Neuron (in vitro differentiated cells): ENCODE results near the gene PPFIA2.

Experiments
- H2AFZ ChIP-seq: one replicate; pipeline ENCODE4 v1.6.1; 2013; ENCODE audit warnings: low read depth, mild to moderate bottlenecking, inconsistent platforms, low read length, moderate library complexity
- H3K27me3 ChIP-seq: one replicate; pipeline ENCODE4 v1.6.1; 2013; ENCODE audit warnings: low read length; ENCODE audit not compliant: insufficient read depth
- H3K36me3 ChIP-seq: one replicate; pipeline ENCODE4 v1.6.1; 2013; ENCODE audit warnings: low read length; ENCODE audit not compliant: insufficient read depth
- H3K4me1 ChIP-seq: one replicate; pipeline ENCODE4 v1.6.1; 2013; ENCODE audit warnings: low read length; ENCODE audit not compliant: insufficient read depth
- H3K4me3 ChIP-seq: 2 replicates; pipeline ENCODE4 v1.5.1; 2013; ENCODE audit warnings: mild to moderate bottlenecking, low read length, moderate library complexity
- H3K9me3 ChIP-seq: one replicate; pipeline ENCODE4 v1.6.1; 2013; ENCODE audit warnings: low read length

The PPFIA2 gene

DNA sequence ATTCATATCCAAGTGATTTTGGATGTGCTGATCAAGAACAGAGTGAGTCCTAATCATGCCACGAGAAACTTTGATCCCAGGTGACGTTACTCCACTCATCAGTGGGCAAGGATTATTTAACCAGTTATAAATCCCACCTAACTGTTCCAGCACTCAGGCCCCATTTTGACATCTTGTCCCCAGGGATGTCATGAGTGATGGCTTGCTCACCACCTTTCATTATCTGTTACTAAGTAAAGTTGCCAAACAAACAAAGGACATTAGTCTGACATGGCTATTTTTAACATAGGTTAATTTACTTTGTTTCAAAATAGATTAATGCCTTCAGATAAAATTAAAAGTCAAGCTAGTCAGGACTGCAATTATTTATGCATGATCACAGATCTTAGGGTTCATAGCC, 425.3 kb downstream of the PPFIA2 start:
- H3K36me3 ChIP-seq = no peaks in the 10 kb centered on the region
- peaks cover under 1% of the 10 kb centered on the region for H3K4me1 ChIP-seq

GRCh38 chr12:81332054-81332453, 427.1 kb downstream of the PPFIA2 start:
- no peaks in the 10 kb centered on the region for H3K4me1 ChIP-seq
- no peak overlapping the region for H3K4me3 ChIP-seq
- no peaks in the 10 kb centered on the region for H3K36me3 ChIP-seq
- H3K27me3 ChIP-seq = no peaks in the 10 kb centered on the region
- no peaks in the 10 kb centered on the region for H3K9me3 ChIP-seq
- H2AFZ ChIP-seq = no peak overlapping the region

More for the DNA sequence above, 425.3 kb downstream of the PPFIA2 start:
- no peak overlapping the region for H3K4me3 ChIP-seq
- no peaks in the 10 kb centered on the region for H3K9me3 ChIP-seq
- no peaks in the 10 kb centered on the region for H3K27me3 ChIP-seq
- no peak overlapping the region for H2AFZ ChIP-seq

- no peaks in the 10 kb centered on the region for H3K36me3 ChIP-seq
- H3K27me3 ChIP-seq = no peaks in the 10 kb centered on the region
- no peaks in the 10 kb centered on the region for H3K9me3 ChIP-seq
- H2AFZ ChIP-seq = no peak overlapping the region
- H3K4me1 ChIP-seq = no peaks in the 10 kb centered on the region
- H3K4me3 ChIP-seq = no peak overlapping the region
Observed at GRCh38 chr12:81330480-81330879, 428.7 kb downstream of the PPFIA2 start.

- no peak overlapping the region for H2AFZ ChIP-seq
- no peaks in the 10 kb centered on the region for H3K36me3 ChIP-seq
- H3K9me3 ChIP-seq = no peaks in the 10 kb centered on the region
- no peak overlapping the region for H3K4me3 ChIP-seq
- H3K4me1 ChIP-seq = no peaks in the 10 kb centered on the region
- H3K27me3 ChIP-seq = no peaks in the 10 kb centered on the region
Observed at GRCh38 chr12:81329085-81329484, 430.1 kb downstream of the PPFIA2 start.

DNA sequence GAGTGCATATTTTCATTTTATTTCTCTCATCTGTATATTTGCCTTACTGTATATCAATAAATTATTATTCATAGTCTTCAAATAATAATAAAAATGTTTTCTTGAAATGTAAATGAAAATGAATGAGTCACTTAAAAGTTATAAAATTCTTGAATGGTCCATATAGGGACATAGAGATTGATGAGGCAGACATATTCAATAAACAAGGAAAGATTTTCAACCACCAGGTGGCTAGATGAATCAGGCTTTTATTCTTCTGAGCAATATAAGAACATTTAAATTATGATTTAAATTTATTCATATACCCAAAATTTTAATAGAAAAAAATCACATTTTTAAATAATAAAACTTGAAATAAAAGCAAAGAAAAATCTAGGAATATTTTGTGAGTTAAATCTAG, 431.7 kb downstream of the PPFIA2 start:
- Histone ChIP-seq H3K36me3 (no peaks in the 10 kb centered on the region), H3K4me3 (no peak overlapping the region), H3K27me3 (no peaks in the 10 kb centered on the region), H2AFZ (no peak overlapping the region), H3K4me1 (no peaks in the 10 kb centered on the region), H3K9me3 (no peaks in the 10 kb centered on the region)

GRCh38 chr12:81325086-81325485, 434.1 kb downstream of the PPFIA2 start:
- no peak overlapping the region for H2AFZ ChIP-seq
- H3K9me3 ChIP-seq = no peaks in the 10 kb centered on the region
- no peaks in the 10 kb centered on the region for H3K36me3 ChIP-seq
- no peak overlapping the region for H3K4me3 ChIP-seq
- H3K4me1 ChIP-seq = no peaks in the 10 kb centered on the region
- H3K27me3 ChIP-seq = no peaks in the 10 kb centered on the region

GRCh38 chr12:81314903-81315531, 444.1 kb downstream of the PPFIA2 start:
- Histone ChIP-seq H2AFZ (no peak overlapping the region), H3K4me1 (no peaks in the 10 kb centered on the region), H3K9me3 (no peaks in the 10 kb centered on the region), H3K27me3 (no peaks in the 10 kb centered on the region), H3K36me3 (no peaks in the 10 kb centered on the region), H3K4me3 (no peak overlapping the region)

DNA sequence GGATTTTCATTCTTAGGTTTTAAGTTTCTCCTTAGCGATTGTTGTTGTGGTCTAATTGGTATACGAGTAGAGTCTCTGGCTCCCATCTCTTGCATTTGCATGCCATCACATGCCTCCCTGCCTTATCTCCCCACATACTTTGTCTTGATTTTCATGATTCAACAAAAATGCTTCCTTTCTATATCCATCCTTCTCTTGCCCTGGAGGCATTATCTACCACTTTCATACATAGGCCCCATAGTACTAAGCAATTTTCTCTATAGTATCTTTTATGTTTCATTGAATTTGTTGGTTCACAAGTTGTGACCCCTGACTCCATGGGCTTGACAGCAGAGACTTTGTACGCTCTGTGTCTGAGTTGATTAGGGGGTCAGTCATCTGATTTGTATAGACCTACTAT, 455.2 kb downstream of the PPFIA2 start:
- Histone ChIP-seq H3K27me3 (no peaks in the 10 kb centered on the region), H3K9me3 (no peaks in the 10 kb centered on the region), H3K36me3 (no peaks in the 10 kb centered on the region), H3K4me1 (peaks cover 11% of the 10 kb centered on the region), H2AFZ (no peak overlapping the region), H3K4me3 (no peak overlapping the region)

DNA sequence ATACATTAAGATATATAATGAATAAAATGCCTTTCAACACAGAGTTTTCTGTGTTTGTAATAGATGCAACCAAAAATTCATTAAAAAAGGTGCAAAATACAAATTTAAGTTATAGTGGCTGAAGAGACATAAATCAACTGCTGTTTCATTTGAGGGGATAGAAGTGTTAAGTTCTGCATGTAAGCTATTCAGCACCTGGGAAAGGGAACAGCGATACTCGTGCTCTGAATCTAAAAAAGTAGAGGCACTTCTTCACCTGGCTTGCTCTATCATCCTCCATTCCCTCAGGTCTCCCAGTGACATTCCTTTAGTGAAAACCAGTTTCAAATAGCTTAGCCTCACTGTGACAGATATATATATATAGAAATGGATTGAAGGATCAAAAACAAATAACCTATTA, 458.7 kb downstream of the PPFIA2 start:
- Histone ChIP-seq H3K4me1 (peaks cover 17% of the 10 kb centered on the region), H3K36me3 (no peaks in the 10 kb centered on the region), H3K4me3 (no peak overlapping the region), H2AFZ (no peak overlapping the region), H3K9me3 (no peaks in the 10 kb centered on the region), H3K27me3 (no peaks in the 10 kb centered on the region)

GRCh38 chr12:81297601-81298000, 461.5 kb downstream of the PPFIA2 start:
- Histone ChIP-seq H3K27me3 (no peaks in the 10 kb centered on the region), H3K9me3 (no peaks in the 10 kb centered on the region), H3K4me1 (peaks cover 6% of the 10 kb centered on the region), H2AFZ (no peak overlapping the region), H3K4me3 (no peak overlapping the region), H3K36me3 (no peaks in the 10 kb centered on the region)

GRCh38 chr12:81296556-81297305, 462.4 kb downstream of the PPFIA2 start:
- Histone ChIP-seq H3K27me3 (no peaks in the 10 kb centered on the region), H3K36me3 (no peaks in the 10 kb centered on the region), H3K4me3 (no peak overlapping the region)

GRCh38 chr12:81295251-81295650, 463.9 kb downstream of the PPFIA2 start:
- Histone ChIP-seq H2AFZ (no peak overlapping the region), H3K27me3 (no peaks in the 10 kb centered on the region), H3K36me3 (no peaks in the 10 kb centered on the region), H3K9me3 (no peaks in the 10 kb centered on the region), H3K4me1 (peaks cover 6% of the 10 kb centered on the region), H3K4me3 (no peak overlapping the region)

More at GRCh38 chr12:81296556-81297305, 462.4 kb downstream of the PPFIA2 start:
- Histone ChIP-seq H3K9me3 (no peaks in the 10 kb centered on the region), H2AFZ (no peak overlapping the region), H3K4me1 (peaks cover 6% of the 10 kb centered on the region)

DNA sequence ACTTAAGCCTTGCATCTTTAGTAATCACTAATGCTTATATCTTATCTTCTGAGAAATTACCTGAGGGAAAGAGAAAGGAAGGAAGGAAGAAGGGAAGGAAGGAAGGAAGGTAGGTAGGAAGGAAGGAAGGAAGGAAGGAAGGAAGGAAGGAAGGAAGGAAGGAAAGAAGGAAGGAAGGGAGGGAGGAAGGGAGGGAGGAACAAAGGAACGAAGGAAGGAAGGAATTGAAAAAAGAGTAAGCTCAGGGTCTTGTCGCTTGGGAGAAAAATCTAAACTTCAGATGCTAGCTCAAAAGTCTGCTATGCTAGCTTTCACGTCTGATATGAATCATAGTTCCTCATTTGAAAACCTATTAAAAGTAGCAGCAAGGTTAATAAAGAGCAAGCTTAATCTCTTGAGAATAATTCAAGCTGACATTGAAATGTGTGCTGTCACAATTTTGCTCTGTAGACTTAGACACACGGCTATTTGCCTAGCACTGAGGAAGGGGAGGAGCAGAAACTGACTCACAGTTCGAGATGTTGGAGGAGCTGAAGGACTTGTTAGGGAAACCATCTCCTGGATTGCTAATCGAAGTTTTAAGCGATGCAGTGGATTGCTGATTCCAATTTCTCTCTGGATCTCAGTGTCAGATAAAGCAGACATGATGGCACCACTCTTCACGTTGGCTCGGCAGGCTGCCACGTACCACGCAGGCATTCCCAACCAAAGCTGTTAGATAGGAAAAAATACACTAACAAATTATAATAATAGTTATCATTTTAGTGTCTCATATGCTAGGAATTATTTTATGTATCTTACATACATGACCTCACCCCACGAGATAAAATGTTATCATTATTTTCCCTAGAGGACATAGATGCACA, 464.6 kb downstream of the PPFIA2 start:
- Histone ChIP-seq H3K4me1 (peaks cover 6% of the 10 kb centered on the region), H3K27me3 (no peaks in the 10 kb centered on the region), H3K9me3 (no peaks in the 10 kb centered on the region), H3K36me3 (no peaks in the 10 kb centered on the region), H2AFZ (no peak overlapping the region), H3K4me3 (no peak overlapping the region)
